ENCODE data around the gene USH2A.
A peak's percentile ranks its signal among the peaks of the same experiment; 100 is the strongest.

USH2A gene

GRCh38 chr1:215911406-215911968 is 511.8 kb downstream of the USH2A start:
- peak; percentile 58 for DNase-seq

GRCh38 chr1:215905493-215906115 is 517.6 kb downstream of the USH2A start:
- peak; percentile 94 for DNase-seq

GRCh38 chr1:215900684-215901083 is 522.6 kb downstream of the USH2A start:
- no peak for DNase-seq

DNA sequence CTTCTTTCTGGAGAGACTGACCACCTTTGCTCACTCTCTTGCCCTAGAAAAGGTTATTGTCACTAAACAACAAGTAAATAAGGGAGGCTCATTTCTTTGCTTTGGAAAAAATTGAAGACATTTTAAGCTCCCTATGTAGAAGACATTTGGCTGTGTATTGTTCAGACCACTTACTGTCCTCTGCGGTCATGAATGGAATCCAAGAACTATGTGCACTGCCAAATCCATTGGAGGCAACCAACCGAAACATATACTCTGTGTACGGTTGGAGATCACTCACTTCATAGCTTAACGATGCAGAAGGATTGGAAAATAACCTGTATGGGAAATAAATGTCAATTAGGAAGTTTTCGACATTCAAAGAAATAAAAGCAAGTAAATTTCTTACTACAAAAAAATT is 523.3 kb downstream of the USH2A start:
- DNase-seq = no peak

GRCh38 chr1:215895893-215896292 is 527.4 kb downstream of the USH2A start:
- no peak for DNase-seq

DNA sequence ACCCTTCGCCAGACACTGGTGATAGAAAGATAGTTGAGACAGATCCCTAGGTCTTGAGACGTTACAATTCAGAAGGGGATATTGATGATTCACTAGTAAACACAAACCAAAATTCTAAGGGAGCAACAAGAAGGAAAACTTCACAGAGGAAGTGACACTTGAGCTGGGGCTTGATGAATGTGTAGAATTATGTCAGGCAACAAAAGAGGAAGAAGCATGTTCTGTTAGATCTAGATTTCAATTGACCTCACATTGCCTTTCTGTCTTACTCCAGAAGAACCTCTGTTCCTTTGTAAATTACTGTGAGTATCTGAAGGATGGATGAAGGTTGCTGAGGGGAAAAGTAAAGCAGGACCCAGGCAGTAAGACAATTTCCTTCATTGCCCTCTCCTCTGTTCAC is 528.0 kb downstream of the USH2A start:
- no peak for DNase-seq

DNA sequence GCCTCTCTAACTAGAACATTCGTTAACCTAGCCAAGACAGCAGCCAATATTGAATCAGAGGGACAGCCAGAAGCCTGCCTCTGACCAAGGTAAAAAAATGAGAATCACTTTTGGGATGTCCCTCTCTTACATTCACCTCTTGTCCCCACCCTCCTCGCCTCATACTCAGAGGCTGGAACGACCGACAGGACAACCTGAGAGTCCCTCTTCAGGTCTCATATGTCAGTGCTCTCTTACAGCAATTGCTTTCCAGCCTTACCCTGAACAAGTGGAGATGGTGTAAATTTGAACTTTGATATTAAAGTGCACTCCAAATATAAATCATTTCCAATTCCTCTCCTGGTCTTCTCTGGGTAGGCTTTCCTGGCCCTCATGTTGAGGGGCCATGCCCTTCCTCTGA is 528.6 kb downstream of the USH2A start:
- no peak for DNase-seq

- peak; percentile 18 for DNase-seq
These were observed 531.8 kb downstream of the USH2A start for GRCh38 chr1:215891266-215892057.

GRCh38 chr1:215890438-215890837 is 532.8 kb downstream of the USH2A start:
- no peak for DNase-seq

DNA sequence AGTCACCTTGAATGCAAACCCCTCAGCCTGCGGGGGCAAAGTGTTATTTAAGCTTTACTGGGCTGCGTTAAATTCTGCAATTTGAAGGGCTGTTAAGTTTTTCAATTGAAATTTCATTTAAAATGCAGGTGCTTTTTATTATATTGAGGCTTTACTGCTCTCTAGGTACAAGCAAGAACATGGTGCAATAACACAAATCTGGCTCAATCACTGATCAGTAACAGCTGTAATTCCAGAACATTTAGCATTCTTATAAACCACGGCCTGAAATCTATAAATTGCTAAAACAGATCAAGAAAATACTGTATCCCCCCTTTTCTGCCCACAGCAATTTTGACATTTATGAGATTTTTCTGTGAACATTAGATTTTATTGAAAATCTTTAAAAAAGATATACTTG is 533.4 kb downstream of the USH2A start:
- DNase-seq = peak; percentile 40

DNA sequence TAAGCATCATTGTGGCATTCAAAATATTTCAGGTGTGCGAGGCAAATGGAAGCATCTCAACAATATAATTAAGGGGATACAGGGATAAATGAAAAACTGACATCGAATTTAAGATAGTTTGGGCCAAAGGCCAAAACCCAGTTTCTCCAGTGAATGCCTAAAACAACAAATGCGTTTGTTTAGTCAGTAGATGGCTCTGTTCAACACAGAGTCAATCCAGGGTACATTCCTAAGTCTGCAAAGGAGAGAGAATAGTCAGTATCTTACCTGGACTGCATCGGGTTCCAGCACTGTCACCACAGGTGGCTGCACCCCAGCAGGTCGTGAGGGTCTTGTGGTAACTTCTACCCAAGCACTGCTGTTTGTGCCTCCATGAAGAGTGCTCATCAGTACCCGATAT is 535.1 kb downstream of the USH2A start:
- peak; percentile 4 for DNase-seq

DNA sequence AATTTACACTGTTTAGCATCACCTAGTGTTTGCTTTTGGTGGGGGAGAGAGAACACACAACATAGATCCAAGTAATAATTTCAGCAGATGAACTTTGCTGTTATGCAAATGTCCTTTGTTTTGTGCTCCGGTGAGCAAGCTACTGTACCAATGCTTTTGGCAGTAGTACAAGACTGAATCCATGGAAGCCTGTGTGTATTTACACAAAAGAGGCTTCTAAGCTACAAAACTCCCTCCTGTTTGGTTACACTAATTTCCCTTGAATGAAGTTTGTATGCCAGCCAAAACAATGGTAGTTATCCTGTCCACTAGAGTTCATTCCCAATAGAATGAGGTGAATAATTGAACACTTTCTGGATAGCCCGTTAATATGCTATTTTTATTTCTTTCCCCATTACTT is 535.6 kb downstream of the USH2A start:
- no peak for DNase-seq

DNA sequence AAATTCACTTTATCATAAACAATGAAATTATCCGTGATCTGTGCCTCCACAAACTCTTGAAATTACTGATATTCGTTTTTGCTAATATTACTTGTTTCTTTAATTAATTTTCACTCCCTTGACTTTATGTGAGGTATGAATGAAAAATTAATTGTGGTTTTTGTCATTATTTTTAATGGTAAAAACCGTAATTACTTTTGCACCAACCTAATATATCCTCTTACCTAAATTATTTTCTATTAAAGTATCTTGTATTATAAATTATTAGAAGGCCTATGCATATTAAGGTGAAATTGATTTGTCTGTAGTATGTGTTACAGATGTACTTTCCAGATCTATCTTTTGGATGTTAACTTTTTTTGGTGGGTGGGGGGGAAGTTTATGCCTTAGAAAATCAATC is 540.2 kb downstream of the USH2A start:
- no peak for DNase-seq

DNA sequence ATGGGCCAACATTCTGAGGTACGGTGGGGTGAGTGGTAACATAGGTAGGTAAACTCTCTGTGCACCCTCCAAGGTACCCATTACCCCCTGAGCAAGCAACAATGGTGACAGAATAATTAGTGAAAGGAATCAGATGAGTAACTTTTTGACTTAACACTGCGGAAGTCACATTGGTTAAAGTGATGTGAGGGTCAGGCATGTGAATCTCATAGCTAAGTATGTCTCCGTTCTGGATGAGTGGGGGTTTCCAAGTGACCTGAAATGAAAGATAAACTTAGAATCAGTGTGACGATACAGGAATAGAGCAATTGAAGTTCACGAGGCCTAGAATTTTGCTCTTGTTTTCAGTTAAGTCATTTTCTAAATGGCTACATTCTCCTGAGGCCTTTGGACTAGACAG is 544.4 kb downstream of the USH2A start:
- no peak for DNase-seq

DNA sequence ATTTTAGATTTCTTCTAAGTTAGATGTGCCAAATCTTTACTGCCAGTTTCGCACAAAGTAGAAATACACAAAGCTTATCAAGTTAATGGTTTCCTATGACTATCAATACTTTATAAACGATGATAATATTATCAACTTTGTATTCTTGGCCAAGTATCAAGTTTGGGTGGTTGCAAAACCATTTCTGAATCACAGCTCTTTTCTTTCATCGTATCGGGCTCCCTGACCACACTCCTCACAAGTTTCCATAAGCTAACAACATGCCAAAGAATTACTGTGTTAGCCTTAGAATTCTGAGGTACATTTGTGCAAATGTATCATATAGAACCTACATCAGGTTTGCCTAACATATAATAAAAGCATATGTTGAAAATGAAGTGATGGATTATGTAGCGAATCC is 545.1 kb downstream of the USH2A start:
- peak; percentile 16 for DNase-seq

GRCh38 chr1:215877452-215877951 is 545.7 kb downstream of the USH2A start:
- DNase-seq = no peak

DNA sequence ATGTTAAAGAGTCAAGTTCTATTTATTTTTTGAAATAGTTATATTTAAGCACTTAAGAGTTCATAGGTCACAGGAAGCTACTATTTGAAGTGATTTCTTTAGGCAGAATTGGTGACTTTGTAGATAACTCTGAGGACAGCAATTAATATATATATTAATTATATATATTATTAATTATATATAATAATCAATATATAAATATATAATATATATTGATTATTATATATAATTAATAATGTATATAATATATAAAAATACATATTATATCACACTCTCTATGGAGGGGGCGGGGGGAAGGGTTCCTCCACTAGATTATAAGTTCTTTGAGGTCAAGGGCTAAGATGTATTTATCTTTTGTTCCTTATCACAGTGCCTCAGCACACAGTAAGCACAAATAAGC is 547.5 kb downstream of the USH2A start:
- DNase-seq = no peak

GRCh38 chr1:215875236-215875635 is 548.0 kb downstream of the USH2A start:
- DNase-seq = no peak

DNA sequence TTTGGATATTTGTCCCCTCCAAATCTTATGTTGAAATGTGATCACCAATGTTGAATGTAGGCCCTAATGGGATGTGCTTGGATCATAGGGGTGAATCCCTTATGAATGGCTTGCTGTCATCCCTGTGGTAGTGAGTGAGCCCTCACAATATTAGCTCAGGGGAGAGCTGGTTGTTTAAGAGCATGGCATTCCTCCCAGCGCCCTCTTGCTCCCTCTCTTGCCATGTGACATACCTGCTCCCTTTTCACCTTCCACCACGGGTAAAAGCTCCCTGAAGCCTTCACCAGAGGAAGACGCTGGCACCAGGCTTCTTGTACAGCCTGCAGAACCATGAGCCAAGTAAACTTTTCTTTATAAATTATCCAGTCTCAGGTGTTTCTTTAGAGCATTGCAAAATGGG is 550.6 kb downstream of the USH2A start:
- no peak for DNase-seq

GRCh38 chr1:215868500-215868899 is 554.7 kb downstream of the USH2A start:
- no peak for DNase-seq

- no peak for DNase-seq
These were observed 558.2 kb downstream of the USH2A start for GRCh38 chr1:215865060-215865459.

GRCh38 chr1:215863796-215864195 is 559.5 kb downstream of the USH2A start:
- peak; percentile 10 for DNase-seq

GRCh38 chr1:215860833-215861232 is 562.4 kb downstream of the USH2A start:
- DNase-seq = no peak

DNA sequence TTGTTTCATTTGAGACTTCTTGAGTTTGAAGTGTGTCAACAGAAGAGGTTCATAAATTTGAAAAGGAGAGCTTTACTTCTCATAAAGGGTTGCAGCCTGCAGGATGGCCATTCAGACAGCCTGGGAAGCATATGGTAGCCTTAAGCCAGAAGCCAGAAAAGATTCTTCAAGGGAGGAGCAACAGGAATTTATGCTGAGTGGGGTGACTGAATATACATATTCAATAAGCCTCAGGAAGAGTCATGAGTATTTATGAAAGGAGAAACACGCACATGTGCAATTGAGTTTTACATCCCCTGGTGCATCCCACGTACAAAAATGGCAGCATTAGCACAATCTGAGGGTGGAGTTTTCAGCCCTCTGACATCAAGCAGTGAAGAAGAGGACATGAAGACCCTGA is 565.9 kb downstream of the USH2A start:
- DNase-seq = no peak
